CD4-positive, alpha-beta T cell treated with Interleukin-6 at 100 ng/mL for 8 hours (primary cell): Measurements from ENCODE around the gene PDE4A.
"Not testable (repeated sequence)": the region's sequence is repeated elsewhere in the genome, so short reads cannot be mapped to it uniquely, and the experiment has no call there.

Experiments used
- DNase-seq: peaks from one replicate; pipeline ENCODE4 v3.0.0-alpha.2; 2020; ENCODE audit warnings: mixed read lengths, low spot score

PDE4A gene

GRCh38 chr19:10462042-10462441, 41.7 kb downstream of the PDE4A start:
- not testable (repeated sequence) for DNase-seq

GRCh38 chr19:10462557-10462956, 42.2 kb downstream of the PDE4A start:
- no peak for DNase-seq

GRCh38 chr19:10464456-10464855, 44.1 kb downstream of the PDE4A start:
- no peak for DNase-seq

GRCh38 chr19:10467104-10467706, 46.9 kb downstream of the PDE4A start:
- DNase-seq, result no peak

- no peak for DNase-seq
These were observed 47.8 kb downstream of the PDE4A start for GRCh38 chr19:10468133-10468532.

GRCh38 chr19:10471909-10472308, 51.6 kb downstream of the PDE4A start:
- peak; percentile 21 for DNase-seq

GRCh38 chr19:10473192-10473591, 52.9 kb downstream of the PDE4A start:
- no peak for DNase-seq

- DNase-seq, result no peak
These were observed 54.7 kb downstream of the PDE4A start for GRCh38 chr19:10474962-10475451.

GRCh38 chr19:10478476-10478875, 58.1 kb downstream of the PDE4A start:
- no peak for DNase-seq

GRCh38 chr19:10478903-10479384, 58.6 kb downstream of the PDE4A start:
- peak; percentile 92 for DNase-seq

GRCh38 chr19:10486551-10486950, 66.2 kb downstream of the PDE4A start:
- no peak for DNase-seq

GRCh38 chr19:10491472-10492047, 71.2 kb downstream of the PDE4A start:
- DNase-seq, result no peak

- no peak for DNase-seq
These were observed 77.0 kb downstream of the PDE4A start for GRCh38 chr19:10497371-10497770.

GRCh38 chr19:10499550-10500246, 79.4 kb downstream of the PDE4A start:
- no peak for DNase-seq

- no peak for DNase-seq
These were observed 79.9 kb downstream of the PDE4A start for GRCh38 chr19:10500247-10500592.

GRCh38 chr19:10501971-10502523, 81.7 kb downstream of the PDE4A start:
- peak; percentile 38 for DNase-seq

- peak; percentile 89 for DNase-seq
These were observed 82.2 kb downstream of the PDE4A start for GRCh38 chr19:10502524-10503001.

GRCh38 chr19:10503002-10503789, 82.9 kb downstream of the PDE4A start, which contains the start of gene KEAP1:
KEAP1 (minus strand) TSS chr19:10503356; CDS start chr19:10500033, 3,323 bp downstream.
- peak; percentile 5 for DNase-seq

GRCh38 chr19:10505583-10506229, 85.4 kb downstream of the PDE4A start:
- peak; percentile 80 for DNase-seq

GRCh38 chr19:10508036-10508435, 87.7 kb downstream of the PDE4A start:
- no peak for DNase-seq

- no peak for DNase-seq
These were observed 88.4 kb downstream of the PDE4A start for GRCh38 chr19:10508707-10509106.
